ENCODE measurements around the gene H6PD.
A peak's percentile ranks its signal among the peaks of the same experiment; 100 is the strongest.

Gene H6PD

GRCh38 chr1:9279172-9279840, 44.7 kb downstream of the H6PD start:
- no peak for DNase-seq (ENCODE audit: low read depth in 2 of 2)

- no peak for DNase-seq (ENCODE audit: low read depth in 2 of 2)
These were observed 45.7 kb downstream of the H6PD start for GRCh38 chr1:9280015-9280860.

- DNase-seq (ENCODE audit: low read depth in 2 of 2) = no peak
These were observed 46.7 kb downstream of the H6PD start for GRCh38 chr1:9281071-9281827.

- DNase-seq (ENCODE audit: low read depth in 2 of 2) = no peak
These were observed 47.5 kb downstream of the H6PD start for GRCh38 chr1:9281908-9282695.

GRCh38 chr1:9282696-9282955, 48.1 kb downstream of the H6PD start:
- DNase-seq (ENCODE audit: low read depth in 2 of 2) = no peak

- DNase-seq (ENCODE audit: low read depth in 2 of 2) = no peak
These were observed 49.5 kb downstream of the H6PD start for GRCh38 chr1:9284061-9284460.

GRCh38 chr1:9286556-9286955, 52.0 kb downstream of the H6PD start:
- no peak for DNase-seq (ENCODE audit: low read depth in 2 of 2)

- DNase-seq (ENCODE audit: low read depth in 2 of 2) = peak; percentile 70 to 84
These were observed 54.5 kb downstream of the H6PD start for GRCh38 chr1:9289090-9289534.

- DNase-seq (ENCODE audit: low read depth in 2 of 2) = no peak
These were observed 55.3 kb downstream of the H6PD start for GRCh38 chr1:9289711-9290485.

GRCh38 chr1:9291914-9292360, 57.4 kb downstream of the H6PD start:
- no peak for DNase-seq (ENCODE audit: low read depth in 2 of 2)

GRCh38 chr1:9292361-9293240, 58.0 kb downstream of the H6PD start, which contains the start of gene SPSB1:
SPSB1 (plus strand) TSS chr1:9292894; CDS start chr1:9355892, 62,998 bp downstream.
- DNase-seq (ENCODE audit: low read depth in 2 of 2) = peak; percentile 31 to 42

GRCh38 chr1:9293241-9293532, 58.6 kb downstream of the H6PD start:
- DNase-seq (ENCODE audit: low read depth in 2 of 2) = no peak

GRCh38 chr1:9293533-9294404, 59.2 kb downstream of the H6PD start:
- DNase-seq (ENCODE audit: low read depth in 2 of 2) = no peak

GRCh38 chr1:9294405-9294773, 59.8 kb downstream of the H6PD start:
- no peak for DNase-seq (ENCODE audit: low read depth in 2 of 2)

- no peak for DNase-seq (ENCODE audit: low read depth in 2 of 2)
These were observed 60.5 kb downstream of the H6PD start for GRCh38 chr1:9294910-9295636.

GRCh38 chr1:9295884-9296283, 61.3 kb downstream of the H6PD start:
- no peak for DNase-seq (ENCODE audit: low read depth in 2 of 2)

- DNase-seq (ENCODE audit: low read depth in 2 of 2) = no peak
These were observed 62.3 kb downstream of the H6PD start for GRCh38 chr1:9296850-9297249.

GRCh38 chr1:9297831-9298230, 63.3 kb downstream of the H6PD start:
- DNase-seq (ENCODE audit: low read depth in 2 of 2) = no peak

- DNase-seq (ENCODE audit: low read depth in 2 of 2) = no peak
These were observed 63.7 kb downstream of the H6PD start for GRCh38 chr1:9298282-9298681.

Measured in stimulated activated CD8-positive, alpha-beta memory T cell treated with anti-CD3 and anti-CD28 coated beads, Interleukin-7, amount 100 ng/mL, for 1 hour (primary cell).